WTC11 (cell line): ENCODE measurements around the gene ATP6V0E1. TPM values are rescaled to one million over a fixed set of nuclear protein-coding genes. Genes with fewer than 3 reads are reported as not detected.

Experiments used
- ATAC-seq: fragments of 200-7000 bp; cut with Tn5 transposase; 2 replicates; pipeline ENCODE4 v1.10.0; 2021; ENCODE audit warnings: mild to moderate bottlenecking, moderate library complexity
- CTCF ChIA-PET: fragments of 300-600 bp; sonication (Branson Sonifier 250); formaldehyde crosslinking; loops from one replicate; lab custom pipeline; 2021; ENCODE audit warnings: antibody characterized with exemption; lab: Charles Lee
- POLR2A ChIA-PET: fragments of 350-600 bp; sonication (Branson Sonifier 250); formaldehyde crosslinking; loops from one replicate; lab custom pipeline; 2021; ENCODE audit warnings: antibody characterized with exemption; lab: Charles Lee
- DNase-seq: peaks from one replicate; pipeline ENCODE4 v3.0.0; 2021; ENCODE audit warnings: low spot score
- H3K27ac Mint-ChIP-seq: 2 replicates; pipeline ENCODE4 v1.8.0; 2021; ENCODE audit warnings: mixed read lengths
- H3K27me3 Mint-ChIP-seq: 2 replicates; pipeline ENCODE4 v1.8.0; 2021; ENCODE audit warnings: low read depth, mild to moderate bottlenecking, moderate library complexity, mixed read lengths
- H3K36me3 Mint-ChIP-seq: 2 replicates; pipeline ENCODE4 v1.8.0; 2021; ENCODE audit warnings: mixed read lengths
- H3K4me1 Mint-ChIP-seq: 2 replicates; pipeline ENCODE4 v1.8.0; 2022; ENCODE audit warnings: mixed read lengths
- H3K4me3 Mint-ChIP-seq: 2 replicates; pipeline ENCODE4 v1.8.0; 2021; ENCODE audit warnings: mild to moderate bottlenecking, moderate library complexity, mixed read lengths
- H3K9me3 Mint-ChIP-seq: 2 replicates; pipeline ENCODE4 v1.8.0; 2021; ENCODE audit warnings: mixed read lengths
- ATF1 ChIP-seq: sonication (generic); formaldehyde crosslinking; IDR thresholded peaks from 2 replicates; pipeline ENCODE4 v1.8.1; 2023; ENCODE audit warnings: mild to moderate bottlenecking, moderate library complexity, missing genetic modification reagents
- ELF4 ChIP-seq: sonication (generic); formaldehyde crosslinking; IDR thresholded peaks from 2 replicates; pipeline ENCODE4 v1.8.1; 2022; ENCODE audit warnings: low read depth, mild to moderate bottlenecking, moderate library complexity, missing genetic modification reagents
- ESRRA ChIP-seq: sonication (generic); formaldehyde crosslinking; IDR thresholded peaks from 2 replicates; pipeline ENCODE4 v1.8.1; 2022; ENCODE audit warnings: mild to moderate bottlenecking, missing genetic modification reagents, borderline replicate concordance
- ETV6 ChIP-seq: sonication (generic); formaldehyde crosslinking; IDR thresholded peaks from 2 replicates; pipeline ENCODE4 v1.8.1; 2022; ENCODE audit warnings: mild to moderate bottlenecking, missing genetic modification reagents
- FOXP1 ChIP-seq: sonication (generic); formaldehyde crosslinking; IDR thresholded peaks from 2 replicates; pipeline ENCODE4 v1.8.0; 2022; ENCODE audit warnings: missing genetic modification reagents, mild to moderate bottlenecking, moderate library complexity, borderline replicate concordance
- JAZF1 ChIP-seq: fragments of 250-450 bp; sonication (Bioruptor Pico); IDR thresholded peaks from 2 replicates; pipeline ENCODE4 v1.9.0; 2021; ENCODE audit warnings: moderate library complexity, mild to moderate bottlenecking, inconsistent platforms
- NR2C2 ChIP-seq: sonication (generic); formaldehyde crosslinking; IDR thresholded peaks from 2 replicates; pipeline ENCODE4 v1.8.0; 2022; ENCODE audit warnings: mild to moderate bottlenecking, missing genetic modification reagents
- RELA ChIP-seq: sonication (generic); formaldehyde crosslinking; IDR thresholded peaks from 2 replicates; pipeline ENCODE4 v1.8.1; 2022; ENCODE audit warnings: missing genetic modification reagents, mild to moderate bottlenecking, borderline replicate concordance
- SOX15 ChIP-seq: fragments of 250-450 bp; sonication (Bioruptor Pico); IDR thresholded peaks from 2 replicates; pipeline ENCODE4 v1.9.0; 2021; ENCODE audit warnings: mild to moderate bottlenecking
- TEAD4 ChIP-seq: sonication (generic); formaldehyde crosslinking; IDR thresholded peaks from 2 replicates; pipeline ENCODE4 v1.8.0; 2022; ENCODE audit warnings: mild to moderate bottlenecking, missing genetic modification reagents
- ZNF317 ChIP-seq: sonication (generic); formaldehyde crosslinking; IDR thresholded peaks from 2 replicates; pipeline ENCODE4 v1.8.1; 2023; ENCODE audit warnings: low read depth, mild to moderate bottlenecking, moderate library complexity, missing genetic modification reagents, borderline replicate concordance
- ZNF396 ChIP-seq: fragments of 250-450 bp; sonication (Bioruptor Pico); IDR thresholded peaks from 2 replicates; pipeline ENCODE4 v1.8.0; 2021; ENCODE audit warnings: mild to moderate bottlenecking, moderate library complexity, borderline replicate concordance
- ZNF416 ChIP-seq: fragments of 250-450 bp; sonication (Bioruptor Pico); IDR thresholded peaks from 2 replicates; pipeline ENCODE4 v1.9.0; 2021; ENCODE audit warnings: mild to moderate bottlenecking, inconsistent platforms
- ZNF532 ChIP-seq: fragments of 250-450 bp; sonication (Bioruptor Pico); IDR thresholded peaks from 2 replicates; pipeline ENCODE4 v1.9.0; 2021; ENCODE audit warnings: mild to moderate bottlenecking, borderline replicate concordance
- total RNA-seq: library from RNA; stranded (reverse); gene quantifications from 3 replicates; pipeline ENCODE4 v1.2.3, GENCODE V29; 2021

The ATP6V0E1 gene
- total RNA-seq, 1 experiment from 2014 or later = 80.9 TPM

GRCh38 chr5:172954751-172955159 lies 28.8 kb upstream of the ATP6V0E1 start:
- ATAC-seq = no peak
- no peak for TF ChIP-seq JAZF1 (CRISPR knock-in tag)
- no peak for TF ChIP-seq ESRRA (CRISPR knock-in tag)
- no peak for TF ChIP-seq ZNF396 (CRISPR knock-in tag)
- TF ChIP-seq ZNF532 (CRISPR knock-in tag) = no peak
- TF ChIP-seq ATF1 = no peak
- TF ChIP-seq RELA (CRISPR knock-in tag) = no peak
- Mint-ChIP-seq H3K4me1 (peaks cover 2% of the 10 kb centered on the region), H3K36me3 (peaks cover 5% of the 10 kb centered on the region), H3K4me3 (no peak overlapping the region), H3K9me3 (no peaks in the 10 kb centered on the region), H3K27ac (no peak overlapping the region), H3K27me3 (peaks cover 44% of the 10 kb centered on the region)
- ChIA-PET CTCF (interaction anchor here (1.2 kb wide), 1 partner anchor 15 kb away, joined by 3 read pairs; no protein-coding TSS in a partner anchor), POLR2A (interaction anchor here (0.5 to 0.6 kb wide), 2 partner anchors 133 to 176 kb away, joined by 3 to 5 read pairs; no protein-coding TSS in a partner anchor)
- no peak for DNase-seq

GRCh38 chr5:172956228-172956627 lies 27.3 kb upstream of the ATP6V0E1 start:
- POLR2A ChIA-PET = no interaction called here
- no peak overlapping the region for H3K4me3 Mint-ChIP-seq
- H3K27ac Mint-ChIP-seq = no peak overlapping the region

GRCh38 chr5:172956936-172957335 lies 26.6 kb upstream of the ATP6V0E1 start:
- H3K27ac Mint-ChIP-seq = no peak overlapping the region
- H3K36me3 Mint-ChIP-seq = peaks cover 6% of the 10 kb centered on the region
- ChIA-PET CTCF (no interaction called here), POLR2A (no interaction called here)
- no peak overlapping the region for H3K4me3 Mint-ChIP-seq
- DNase-seq (no peak), ATAC-seq (no peak)
- H3K4me1 Mint-ChIP-seq = peaks cover 9% of the 10 kb centered on the region
- H3K27me3 Mint-ChIP-seq = peaks cover 44% of the 10 kb centered on the region
- TF ChIP-seq NR2C2 = no peak
- no peak for TF ChIP-seq ZNF416 (CRISPR knock-in tag)
- H3K9me3 Mint-ChIP-seq = no peaks in the 10 kb centered on the region

More at GRCh38 chr5:172956228-172956627, 27.3 kb upstream of the ATP6V0E1 start:
- Mint-ChIP-seq H3K9me3 (no peaks in the 10 kb centered on the region), H3K4me1 (peaks cover 9% of the 10 kb centered on the region), H3K27me3 (peaks cover 44% of the 10 kb centered on the region), H3K36me3 (peaks cover 4% of the 10 kb centered on the region)
- ATAC-seq (no peak), DNase-seq (no peak)
- TF ChIP-seq TEAD4 (no peak), ELF4 (no peak), ETV6 (CRISPR knock-in tag) (no peak), ZNF317 (CRISPR knock-in tag) (no peak), FOXP1 (no peak)
- CTCF ChIA-PET = no interaction called here

GRCh38 chr5:172957458-172957857 lies 26.1 kb upstream of the ATP6V0E1 start:
- no peak for TF ChIP-seq SOX15 (CRISPR knock-in tag)
- no peaks in the 10 kb centered on the region for H3K9me3 Mint-ChIP-seq
- peaks cover 44% of the 10 kb centered on the region for H3K27me3 Mint-ChIP-seq
- peaks cover 8% of the 10 kb centered on the region for H3K36me3 Mint-ChIP-seq
- ChIA-PET CTCF (no interaction called here), POLR2A (interaction anchor here (1.1 kb wide), 1 partner anchor 186 kb away, joined by 3 read pairs; no protein-coding TSS in a partner anchor)
- DNase-seq (no peak), ATAC-seq (no peak)
- no peak overlapping the region for H3K27ac Mint-ChIP-seq
- peak overlapping the region; percentile 35 for H3K4me3 Mint-ChIP-seq
- H3K4me1 Mint-ChIP-seq = peaks cover 9% of the 10 kb centered on the region
